Stimulated activated CD4-positive, alpha-beta T cell treated with anti-CD3 and anti-CD28 coated beads, Interleukin-1b, Interleukin-23, amount 100 ng/mL, for 4 hours (primary cell): ENCODE data around the gene SCAMP3.
"Not testable (repeated sequence)": the region's sequence is repeated elsewhere in the genome, so short reads cannot be mapped to it uniquely, and the experiment has no call there.

Experiments
- DNase-seq, 2 donors: peaks; one replicate each; pipeline ENCODE4 v3.0.0-alpha.2; 2020; ENCODE audit warnings: low read depth in 2 of 2

SCAMP3 gene

DNA sequence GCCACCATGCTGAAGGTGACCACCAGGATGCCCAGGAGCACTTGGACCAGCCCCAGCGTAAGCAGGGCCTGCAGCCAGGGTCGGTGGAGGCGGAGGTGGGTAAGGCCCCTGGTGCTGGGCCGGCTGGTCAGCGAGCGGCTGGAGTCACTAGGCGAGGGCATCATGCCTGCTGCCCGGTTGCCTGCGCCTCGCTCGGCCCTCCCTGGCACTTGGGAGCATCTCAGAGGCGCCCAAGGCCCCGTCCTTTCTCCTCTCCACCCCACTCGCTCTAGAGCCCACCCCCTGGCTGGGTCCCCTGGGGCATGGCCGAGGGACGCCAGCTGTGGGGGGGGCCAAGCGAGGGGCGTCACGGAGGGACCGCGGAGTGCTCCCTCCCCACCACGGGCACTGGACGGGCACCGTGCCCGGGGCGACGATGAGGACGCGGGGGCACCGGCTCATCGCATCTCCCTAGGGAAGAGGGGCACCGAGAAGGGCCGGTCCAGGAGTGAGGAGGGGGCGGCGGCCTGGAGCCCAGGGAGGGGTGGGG is 7.4 kb downstream of the SCAMP3 start:
- DNase-seq, result no peak

- DNase-seq, result no peak
These were observed 7.9 kb downstream of the SCAMP3 start for GRCh38 chr1:155254228-155254713.

DNA sequence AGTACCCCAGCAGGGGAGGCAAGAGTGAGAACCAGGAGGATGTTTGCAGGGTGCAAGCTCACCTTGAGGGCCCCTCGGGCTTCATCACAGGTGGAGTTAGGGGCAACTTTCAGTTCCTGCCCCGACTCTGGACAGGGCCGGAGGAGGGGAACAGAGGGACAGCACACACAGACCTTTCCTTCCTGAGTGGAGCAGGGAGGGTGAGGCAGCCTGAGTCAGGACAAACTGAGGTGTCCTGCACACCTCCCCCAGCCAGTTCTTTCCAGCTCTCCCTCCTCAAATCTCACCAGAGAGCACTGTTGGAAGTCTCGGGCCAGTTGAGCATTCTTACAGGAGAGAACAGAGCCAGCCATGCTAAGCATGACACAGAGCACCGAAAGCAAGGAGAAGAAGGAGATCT is 8.4 kb downstream of the SCAMP3 start:
- no peak for DNase-seq

DNA sequence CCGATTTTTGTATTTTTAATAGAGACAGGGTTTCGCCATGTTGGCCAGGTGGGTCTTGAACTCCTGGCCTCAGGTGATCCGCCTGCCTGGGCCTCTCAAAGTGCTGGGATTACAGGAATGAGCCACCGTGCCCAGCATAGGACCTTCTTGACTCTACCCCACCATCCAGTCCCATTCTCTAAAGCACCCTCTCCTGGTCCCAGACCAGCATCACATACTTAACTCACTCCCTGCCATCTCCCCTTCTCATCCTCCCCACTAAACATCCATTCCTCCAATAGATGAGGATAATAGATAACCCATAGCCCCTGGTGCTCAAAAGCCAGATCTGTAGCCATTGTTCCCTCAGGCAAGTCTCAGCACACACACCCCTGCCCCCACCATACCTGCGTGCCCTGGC is 9.0 kb downstream of the SCAMP3 start:
- no peak for DNase-seq

DNA sequence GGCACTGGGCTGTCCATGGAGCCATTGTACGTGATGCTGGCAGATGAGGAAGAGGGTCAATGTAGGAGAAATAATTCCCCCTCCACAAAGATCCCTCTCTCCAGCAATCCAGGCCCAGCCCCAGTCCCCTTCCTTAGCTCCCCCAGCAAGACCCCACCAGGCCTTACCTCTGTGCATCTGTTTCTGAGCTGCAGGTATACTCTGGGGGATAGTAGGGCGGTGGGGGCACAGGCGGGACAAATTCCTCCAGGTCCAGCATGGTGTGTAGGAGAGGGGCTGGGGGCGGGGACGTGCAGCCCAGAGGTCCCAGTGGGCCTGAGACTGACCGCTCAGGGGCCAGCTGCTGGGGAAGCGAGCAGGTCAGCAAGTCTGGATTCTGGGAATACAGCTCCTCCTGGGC is 10.6 kb downstream of the SCAMP3 start:
- DNase-seq, result no peak

DNA sequence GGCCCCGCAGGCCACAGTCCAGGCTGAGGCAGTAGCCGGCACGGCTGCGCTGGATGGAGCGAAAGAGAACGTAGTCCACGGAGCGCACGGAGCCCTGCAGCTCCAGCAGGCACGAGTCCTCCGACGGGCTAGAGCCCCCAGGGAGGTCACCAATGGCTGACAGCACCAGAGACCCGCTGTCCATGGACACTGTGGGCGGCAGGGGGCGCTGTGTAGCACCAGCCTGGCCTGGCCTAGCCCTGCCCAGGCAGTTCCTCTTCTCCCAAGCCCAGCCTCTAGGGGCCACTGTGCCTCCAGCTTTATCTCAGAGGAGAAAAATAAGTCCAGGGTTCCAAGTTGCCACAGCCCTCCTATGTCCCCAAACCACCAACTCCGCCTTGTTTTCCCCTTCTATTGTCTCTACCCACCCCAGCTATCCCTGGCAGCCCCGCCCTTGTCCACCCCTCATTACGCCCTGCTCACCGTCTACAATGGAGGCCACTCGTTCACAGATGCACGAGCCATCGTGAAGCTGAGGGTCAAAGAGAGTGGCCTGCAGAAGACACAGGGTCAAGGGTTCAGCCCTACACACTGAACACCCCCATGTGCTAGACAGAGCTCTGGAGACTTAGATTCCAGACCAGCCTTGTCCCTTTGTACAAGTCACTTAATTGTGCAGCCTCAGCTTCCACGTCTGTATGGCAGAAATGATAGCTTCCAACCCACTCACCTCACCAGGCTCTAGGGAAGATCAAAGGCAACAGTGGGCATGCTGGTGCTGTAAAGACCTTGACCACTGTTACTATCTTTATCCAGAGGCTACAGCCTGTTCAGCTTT is 11.3 kb downstream of the SCAMP3 start:
- peak; percentile 96 to 99 for DNase-seq

DNA sequence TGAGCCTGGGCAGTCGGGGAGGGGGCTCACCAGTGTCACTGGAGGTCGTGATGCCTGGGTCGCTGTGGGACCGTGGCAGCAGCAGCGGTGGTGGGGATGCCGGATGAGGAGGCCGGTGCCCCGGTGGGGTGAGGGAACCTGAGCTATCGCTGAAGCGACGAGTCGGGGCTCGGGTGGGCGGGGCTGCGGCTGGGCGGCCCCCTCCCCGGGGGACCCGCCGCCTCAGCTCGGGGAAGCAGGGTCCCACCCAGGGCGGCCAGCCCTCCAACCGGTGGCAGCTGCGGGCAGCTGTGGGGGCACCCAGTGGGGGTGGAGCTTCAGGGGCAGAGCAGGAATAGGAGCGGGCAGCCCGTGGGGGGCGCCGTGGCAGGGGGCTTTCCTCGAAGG is 11.9 kb downstream of the SCAMP3 start:
- DNase-seq, result no peak

- DNase-seq, result no peak
These were observed 14.2 kb downstream of the SCAMP3 start for GRCh38 chr1:155247667-155248553.

GRCh38 chr1:155246796-155247195 is 15.4 kb downstream of the SCAMP3 start:
- not testable (repeated sequence) for DNase-seq

GRCh38 chr1:155245163-155245524 is 17.0 kb downstream of the SCAMP3 start:
- DNase-seq, result no peak

- DNase-seq, result peak; percentile 73 to 77
These were observed 17.6 kb downstream of the SCAMP3 start for GRCh38 chr1:155244368-155245162.

DNA sequence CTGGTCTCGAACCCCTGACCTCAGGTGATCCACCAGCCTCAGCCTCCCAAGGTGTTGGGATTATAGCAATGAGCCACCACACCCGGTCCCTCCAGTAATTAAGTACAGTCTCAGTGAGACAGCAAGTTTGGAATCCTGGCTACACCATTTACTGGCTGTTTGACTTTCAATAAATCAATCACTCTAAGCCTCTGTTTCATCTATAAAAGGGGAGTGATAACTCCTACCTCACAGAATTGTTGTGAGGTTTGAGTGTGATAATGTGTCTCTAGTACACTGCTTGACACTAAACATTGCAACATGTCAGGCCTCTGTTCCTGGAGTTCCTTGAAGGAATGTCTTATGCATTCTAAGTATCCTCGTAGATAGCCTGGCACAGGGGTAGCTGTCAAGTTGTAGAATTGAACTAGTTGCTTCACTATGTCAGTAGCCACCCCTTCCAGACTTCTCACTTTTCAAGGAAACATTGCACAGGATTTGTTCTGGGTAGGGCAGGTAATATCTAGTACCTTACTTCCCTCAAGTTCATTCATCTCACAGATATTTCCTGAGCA is 19.3 kb downstream of the SCAMP3 start:
- DNase-seq, result no peak

DNA sequence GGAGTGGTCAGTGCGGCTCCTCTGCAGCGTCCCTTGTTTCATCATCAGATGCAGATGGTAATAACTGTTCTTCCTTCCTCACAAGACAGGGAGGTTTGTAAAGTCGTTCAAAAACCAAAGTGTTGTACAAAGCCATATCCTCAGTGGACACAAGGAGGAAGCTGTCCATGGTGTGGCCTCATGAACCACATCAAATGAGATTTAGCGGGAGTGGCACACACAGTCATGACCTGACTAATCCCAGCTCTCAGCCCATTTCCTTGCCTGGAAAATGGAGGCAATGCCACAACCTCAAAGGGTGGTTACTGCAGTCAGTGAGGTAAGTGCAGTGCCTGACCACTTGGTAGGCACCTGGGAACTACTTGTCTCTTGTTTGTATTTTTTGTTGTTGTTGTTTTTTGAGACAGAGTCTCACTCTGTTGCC is 20.3 kb downstream of the SCAMP3 start:
- no peak for DNase-seq

DNA sequence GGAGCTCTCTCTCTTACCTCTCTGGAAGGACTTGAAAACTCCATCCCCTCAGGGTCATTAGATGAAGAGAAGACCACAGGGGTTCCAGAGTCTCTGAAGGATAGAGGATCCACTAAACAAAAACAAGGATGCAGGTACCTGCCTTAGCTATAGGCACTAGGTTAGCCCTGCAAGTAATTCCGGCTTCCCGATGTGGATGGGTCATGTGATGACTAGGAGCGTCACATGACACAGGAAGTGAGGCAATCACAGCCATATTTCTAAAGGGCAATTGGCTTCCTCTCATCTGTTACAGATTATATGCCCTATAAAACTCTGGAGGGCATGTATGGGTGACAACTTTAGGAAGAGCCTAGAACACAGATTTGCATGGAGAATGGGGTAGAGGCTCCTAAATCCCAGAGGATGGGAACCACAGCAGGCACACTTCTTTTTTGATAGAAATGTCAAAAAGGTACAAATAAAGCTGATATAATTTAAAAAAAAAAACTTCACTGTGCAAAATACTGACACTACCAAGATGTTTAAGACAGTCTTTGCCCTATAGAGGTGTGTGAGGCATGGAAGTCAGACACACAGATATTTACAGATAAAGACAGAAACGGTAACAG is 21.0 kb downstream of the SCAMP3 start:
- DNase-seq, result peak; percentile 17 to 48

GRCh38 chr1:155236451-155236850 is 25.7 kb downstream of the SCAMP3 start:
- DNase-seq, result no peak

DNA sequence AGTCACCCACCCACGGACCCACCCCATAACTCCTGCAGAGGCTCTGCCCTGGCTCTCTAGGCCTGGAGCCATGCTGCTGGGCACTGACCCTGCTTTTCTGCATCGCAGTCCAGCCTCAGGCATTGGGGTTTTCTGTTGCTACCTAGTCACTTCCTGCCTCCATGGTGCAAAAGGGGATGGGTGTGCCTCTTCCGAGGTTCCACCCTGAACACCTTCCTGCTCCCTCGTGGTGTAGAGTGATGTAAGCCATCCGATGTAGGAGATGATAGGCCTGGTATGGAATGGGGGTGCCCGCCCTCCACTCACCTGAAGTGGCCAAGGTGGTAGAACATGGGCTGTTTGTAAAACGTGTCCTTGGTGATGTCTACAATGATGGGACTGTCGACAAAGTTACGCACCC is 26.8 kb downstream of the SCAMP3 start:
- not testable (repeated sequence) for DNase-seq

DNA sequence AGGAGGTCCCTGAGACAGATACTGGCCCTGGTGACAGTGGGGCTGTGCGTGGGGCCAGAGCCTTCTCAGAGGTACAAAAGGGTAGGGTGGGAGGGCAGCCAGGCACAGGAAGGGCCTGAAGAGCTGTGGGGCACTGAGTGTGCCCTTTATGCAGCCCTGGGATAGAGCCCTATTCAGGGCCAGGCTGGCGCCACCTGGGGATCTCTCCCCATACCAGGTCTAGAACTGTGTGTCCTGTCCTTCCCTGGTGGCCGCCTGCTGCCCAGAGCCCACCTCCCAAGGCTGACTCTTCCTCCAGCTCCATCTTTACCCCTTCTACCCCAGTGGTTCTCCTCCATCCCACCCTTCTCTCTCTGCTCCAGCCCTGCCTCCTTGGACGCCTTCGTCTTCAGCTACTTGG is 28.7 kb downstream of the SCAMP3 start:
- not testable (repeated sequence) for DNase-seq

DNA sequence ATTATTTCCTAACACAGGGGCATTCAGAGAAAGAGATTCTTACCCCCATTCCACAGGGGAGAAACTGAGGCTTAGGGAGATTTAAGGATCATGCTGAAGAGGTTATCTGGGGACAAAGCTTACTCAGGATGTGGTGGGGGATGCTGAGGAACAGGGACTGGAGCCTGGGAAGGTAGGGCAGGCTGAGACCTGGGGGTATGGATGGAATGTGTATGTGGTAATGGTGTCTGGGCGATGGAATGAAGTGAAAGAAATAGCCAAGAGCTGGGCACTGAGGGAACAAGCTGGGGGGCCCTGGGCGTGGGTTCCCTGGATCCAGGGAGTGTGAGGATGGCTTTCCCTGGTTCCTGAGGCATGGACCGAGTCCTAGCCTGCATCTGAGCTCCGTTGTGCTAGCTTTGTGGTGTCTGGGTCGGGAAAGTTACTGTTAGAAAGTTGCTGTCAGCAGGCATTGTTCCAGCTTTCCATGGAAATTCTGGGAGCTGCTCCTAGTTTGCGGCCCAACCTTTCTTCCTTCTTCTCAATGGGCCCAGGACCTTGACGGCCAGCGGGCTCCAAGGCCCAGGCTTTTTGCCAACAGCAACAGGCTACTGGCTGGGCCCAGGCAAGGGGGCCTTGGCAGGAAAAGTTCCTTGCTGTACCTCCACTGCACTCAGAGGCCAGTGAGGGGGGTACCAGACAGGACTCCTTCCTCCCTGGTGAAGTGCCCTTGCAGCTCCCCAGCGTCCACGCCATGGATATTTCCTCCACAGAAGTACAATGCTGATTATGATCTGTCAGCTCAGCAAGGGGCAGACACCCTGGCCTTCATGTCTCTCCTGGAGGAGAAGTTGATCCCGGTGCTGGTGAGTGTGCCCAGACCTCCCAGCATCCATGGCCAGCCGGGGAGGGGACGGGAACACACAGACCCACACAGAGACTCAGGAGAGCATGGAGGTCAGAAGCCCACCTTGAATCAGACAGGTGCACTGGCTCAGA is 29.9 kb downstream of the SCAMP3 start:
- DNase-seq, result not testable (repeated sequence)

DNA sequence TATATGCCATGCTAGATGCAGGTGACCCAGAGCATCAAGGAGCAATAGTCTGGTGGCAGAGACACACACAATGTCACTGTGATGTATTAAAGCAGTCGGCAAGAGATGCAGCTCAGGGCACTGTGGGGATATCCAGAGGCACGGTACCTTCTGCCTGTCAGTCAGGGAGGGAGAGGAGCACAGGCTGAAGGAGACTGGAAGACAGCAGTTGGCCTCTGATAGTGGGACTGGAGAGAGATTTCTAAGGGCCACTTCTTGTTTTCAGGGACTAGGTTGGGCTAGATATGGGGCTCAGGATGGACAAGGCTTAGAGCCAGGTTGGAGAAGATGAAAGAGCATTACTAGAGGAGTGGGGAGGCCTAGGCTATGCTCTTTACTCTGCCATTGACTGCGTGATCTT is 30.9 kb downstream of the SCAMP3 start:
- not testable (repeated sequence) for DNase-seq

DNA sequence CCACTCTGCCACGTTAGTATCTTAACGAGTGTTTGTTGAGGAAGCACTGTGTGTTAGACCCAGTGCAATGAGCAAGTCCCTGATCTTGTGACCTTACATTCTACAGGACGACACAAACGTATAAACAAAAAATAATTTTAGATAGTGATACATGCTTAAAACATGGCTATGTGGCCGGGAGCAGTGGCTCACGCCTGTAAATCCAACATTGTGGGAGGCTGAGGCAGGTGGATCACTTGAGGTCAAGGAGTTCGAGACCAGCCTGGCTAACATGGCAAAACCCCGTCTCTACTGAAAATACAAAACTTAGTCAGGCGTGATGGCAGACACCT is 34.1 kb downstream of the SCAMP3 start:
- DNase-seq, result no peak
